Body of pancreas (tissue), 4 donors: ENCODE measurements around the gene TMEM45A. TPM values are rescaled to one million over a fixed set of nuclear protein-coding genes. Genes with fewer than 3 reads are reported as not detected.
"Not testable (repeated sequence)": the region's sequence is repeated elsewhere in the genome, so short reads cannot be mapped to it uniquely, and the experiment has no call there.

Experiments
- ATAC-seq: fragments of 150-250 bp; one replicate; pipeline ENCODE4 v1.9.1; 2016
- DNase-seq, 4 donors: peaks; one replicate each; pipeline ENCODE4 v3.0.0-alpha.2; 2019
- H3K27ac ChIP-seq, 4 donors: fragments of 200-600 bp; sonication (generic); 1 replicate in 3 of 4; 2 replicates in 1 of 4; pipeline versions ENCODE4 v1.5.1 to v1.6.1; 2016 to 2019; ENCODE audit warnings: mild to moderate bottlenecking in 1 of 4, mixed read lengths in 1 of 4, moderate library complexity in 1 of 4
- H3K27me3 ChIP-seq, 2 donors: fragments of 200-600 bp; sonication (generic); one replicate each; pipeline ENCODE4 v1.6.0; 2016; ENCODE audit warnings: mild to moderate bottlenecking in 1 of 2
- H3K36me3 ChIP-seq, 2 donors: fragments of 200-600 bp; sonication (generic); replicated peaks in 1 of 2; 2 replicates each; pipeline ENCODE4 v1.5.1; 2016; ENCODE audit warnings: low read depth in 2 of 2; ENCODE audit not compliant: insufficient read depth in 1 of 2
- H3K4me1 ChIP-seq: fragments of 200-600 bp; sonication (generic); one replicate; pipeline ENCODE4 v1.6.0; 2016
- H3K4me3 ChIP-seq, 2 donors: fragments of 200-600 bp; sonication (generic); 1 replicate in 1 of 2; 2 replicates in 1 of 2; pipeline ENCODE4 v1.5.1; 2016 to 2019
- H3K9me3 ChIP-seq, 3 donors: fragments of 200-600 bp; sonication (generic); 1 replicate in 2 of 3; 2 replicates in 1 of 3; pipeline ENCODE4 v1.5.1; 2016
- POLR2A ChIP-seq, 3 donors: fragments of 450-650 bp; IDR thresholded peaks; one replicate each; pipeline ENCODE4 v1.6.1; 2016; ENCODE audit warnings: antibody characterized with exemption in 3 of 3, mild to moderate bottlenecking in 2 of 3
- WGBS, 2 donors: methylation state at CpG; one replicate each; pipeline ENCODE4 v1.1.5; 2017; 5-methylcytosine and 5-hydroxymethylcytosine counted together
- intact Hi-C: fragments of 100-400 bp; cut with DNase I; formaldehyde crosslinking; loops from one replicate; pipeline ENCODE4 v1.15.1; 2023
- total RNA-seq, 2 donors: library from RNA; depleted of rRNA; stranded (reverse); fragments of >200 nt; gene quantifications; one replicate each; pipeline ENCODE4 v1.1.0, GENCODE V29; 2016
- TF ChIP-seq, protein P1 (sequence below), 7 experiments: fragments of 450-650 bp in 4 of 7; fragments of 200-600 bp in 3 of 7; sonication (generic) in 3 of 7; IDR thresholded peaks; one replicate each; pipeline ENCODE4 v1.5.1; 2016 to 2019; ENCODE audit warnings: antibody characterized with exemption in 7 of 7

Gene TMEM45A
- total RNA-seq, 2 donors from 2014 or later: 13.7 to 24.1 TPM

DNA sequence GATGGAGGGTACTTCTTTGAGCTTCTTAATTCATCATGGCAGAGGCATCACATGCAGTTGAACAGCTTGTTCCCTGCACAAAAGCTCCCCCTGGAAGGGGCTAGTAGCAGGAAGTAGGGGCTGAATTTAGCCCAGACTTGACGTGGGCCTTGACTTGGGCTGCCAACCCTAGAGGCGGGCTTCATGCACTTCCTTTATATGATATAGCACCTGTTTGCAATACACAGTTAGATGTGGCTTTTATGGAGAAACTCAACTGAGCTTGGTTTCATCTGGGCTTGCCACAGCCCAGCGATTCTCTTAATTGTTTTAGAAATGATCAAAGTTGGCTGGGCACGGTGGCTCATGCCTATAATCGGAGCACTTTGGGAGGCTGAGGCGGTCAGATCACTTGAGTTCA lies 83.3 kb downstream of the TMEM45A start:
- H3K27me3 ChIP-seq: no peaks in the 10 kb centered on the region
- no peak for DNase-seq
- H3K27ac ChIP-seq: no peak overlapping the region
- no peaks in the 10 kb centered on the region for H3K9me3 ChIP-seq
- H3K4me1 ChIP-seq: no peaks in the 10 kb centered on the region
- intact Hi-C loops: no loop called here
- WGBS, 2 donors: 94 to 95% methylated on average over 6 of the region's 6 CpGs
- TF ChIP-seq, protein P1, sequence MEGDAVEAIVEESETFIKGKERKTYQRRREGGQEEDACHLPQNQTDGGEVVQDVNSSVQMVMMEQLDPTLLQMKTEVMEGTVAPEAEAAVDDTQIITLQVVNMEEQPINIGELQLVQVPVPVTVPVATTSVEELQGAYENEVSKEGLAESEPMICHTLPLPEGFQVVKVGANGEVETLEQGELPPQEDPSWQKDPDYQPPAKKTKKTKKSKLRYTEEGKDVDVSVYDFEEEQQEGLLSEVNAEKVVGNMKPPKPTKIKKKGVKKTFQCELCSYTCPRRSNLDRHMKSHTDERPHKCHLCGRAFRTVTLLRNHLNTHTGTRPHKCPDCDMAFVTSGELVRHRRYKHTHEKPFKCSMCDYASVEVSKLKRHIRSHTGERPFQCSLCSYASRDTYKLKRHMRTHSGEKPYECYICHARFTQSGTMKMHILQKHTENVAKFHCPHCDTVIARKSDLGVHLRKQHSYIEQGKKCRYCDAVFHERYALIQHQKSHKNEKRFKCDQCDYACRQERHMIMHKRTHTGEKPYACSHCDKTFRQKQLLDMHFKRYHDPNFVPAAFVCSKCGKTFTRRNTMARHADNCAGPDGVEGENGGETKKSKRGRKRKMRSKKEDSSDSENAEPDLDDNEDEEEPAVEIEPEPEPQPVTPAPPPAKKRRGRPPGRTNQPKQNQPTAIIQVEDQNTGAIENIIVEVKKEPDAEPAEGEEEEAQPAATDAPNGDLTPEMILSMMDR (IDR thresholded peaks at IDR 0.05): no peak
- TF ChIP-seq POLR2A (IDR thresholded peaks at IDR 0.05): no peak
- ATAC-seq: no peak
- H3K4me3 ChIP-seq: no peak overlapping the region
- no peaks in the 10 kb centered on the region for H3K36me3 ChIP-seq

DNA sequence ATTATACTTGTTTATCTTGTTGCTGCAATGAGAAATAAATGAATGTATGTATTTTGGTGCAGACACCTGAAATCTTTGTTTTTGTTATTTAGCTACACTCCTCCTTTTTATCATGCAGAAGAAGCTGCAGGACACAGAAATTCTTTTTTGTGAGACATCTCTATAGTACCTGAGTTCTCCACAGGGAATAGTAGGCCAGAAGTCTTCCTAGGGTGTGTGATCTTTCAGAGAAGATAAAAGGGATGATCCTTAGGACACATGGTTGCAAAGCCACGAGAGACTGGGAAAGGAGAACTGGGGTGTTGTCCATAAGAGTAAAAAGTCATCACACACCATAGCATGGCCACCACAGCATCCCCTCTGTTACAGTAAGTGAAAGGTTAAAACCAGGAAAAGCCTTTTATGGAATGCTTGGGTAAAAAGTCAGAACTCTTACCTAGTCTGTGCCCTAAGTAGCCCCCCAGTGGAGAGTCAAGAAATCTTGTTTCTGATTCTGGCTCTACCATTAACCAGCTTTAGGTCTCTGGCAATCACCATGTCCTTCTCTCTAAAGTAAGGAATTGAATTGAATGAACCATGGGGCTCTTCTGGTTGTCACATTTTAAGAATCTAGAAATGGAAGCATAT lies 85.1 kb downstream of the TMEM45A start:
- Histone ChIP-seq H3K27ac (no peak overlapping the region), H3K9me3 (no peaks in the 10 kb centered on the region), H3K36me3 (no peaks in the 10 kb centered on the region), H3K4me3 (no peak overlapping the region), H3K27me3 (no peaks in the 10 kb centered on the region), H3K4me1 (no peaks in the 10 kb centered on the region)
- TF ChIP-seq, protein P1 (IDR thresholded peaks at IDR 0.05): no peak
- no peak for TF ChIP-seq POLR2A (IDR thresholded peaks at IDR 0.05)
- intact Hi-C loops: no loop called here
- DNase-seq: no peak
- ATAC-seq: no peak
- WGBS, 2 donors: 77 to 90% methylated on average over 1 of the region's 1 CpG

DNA sequence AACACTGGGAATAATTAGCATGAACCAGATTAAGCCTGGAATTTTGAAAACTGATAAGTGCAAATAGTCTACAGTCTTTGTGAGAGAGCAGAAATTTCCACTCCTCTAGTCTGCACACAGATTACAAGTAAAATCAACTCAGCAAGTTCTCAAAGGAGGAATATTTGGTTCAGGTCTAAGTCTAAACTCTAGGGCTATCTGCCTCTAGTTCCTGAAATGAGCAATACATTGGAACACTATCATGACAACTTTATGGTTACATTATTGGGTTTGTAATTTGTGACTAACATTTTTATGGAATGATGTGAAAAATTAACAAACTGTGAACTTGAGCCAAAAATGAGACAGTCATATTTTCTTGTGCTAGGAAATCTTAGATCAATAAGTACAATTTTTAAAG lies 86.2 kb downstream of the TMEM45A start:
- Histone ChIP-seq H3K4me1 (no peaks in the 10 kb centered on the region), H3K9me3 (no peaks in the 10 kb centered on the region), H3K27ac (no peak overlapping the region), H3K36me3 (no peaks in the 10 kb centered on the region), H3K4me3 (no peak overlapping the region), H3K27me3 (no peaks in the 10 kb centered on the region)
- TF ChIP-seq, protein P1 (IDR thresholded peaks at IDR 0.05): no peak
- DNase-seq: no peak
- intact Hi-C loops: no loop called here
- ATAC-seq: no peak

DNA sequence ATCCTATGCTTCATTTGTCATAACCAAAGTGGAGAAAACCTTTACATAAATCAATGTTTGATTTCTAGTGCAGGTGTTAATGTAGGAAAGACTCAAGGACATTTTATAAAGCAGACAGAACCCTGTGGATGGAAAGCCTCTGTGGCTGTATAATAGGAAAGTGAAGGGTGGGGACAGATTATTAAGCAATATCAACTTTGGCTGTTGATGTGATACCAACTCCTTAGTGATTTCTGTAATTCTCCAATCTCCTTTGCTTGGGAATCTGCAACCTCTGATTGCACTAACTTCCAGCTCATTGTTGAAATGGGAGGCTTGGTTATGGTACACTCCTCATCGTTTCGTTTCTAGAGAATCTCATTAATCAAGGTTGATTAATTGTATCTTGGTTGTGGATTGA lies 87.7 kb downstream of the TMEM45A start:
- no peak for TF ChIP-seq POLR2A (IDR thresholded peaks at IDR 0.05)
- TF ChIP-seq, protein P1 (IDR thresholded peaks at IDR 0.05): no peak
- no peak for ATAC-seq
- intact Hi-C loops: no loop called here

DNA sequence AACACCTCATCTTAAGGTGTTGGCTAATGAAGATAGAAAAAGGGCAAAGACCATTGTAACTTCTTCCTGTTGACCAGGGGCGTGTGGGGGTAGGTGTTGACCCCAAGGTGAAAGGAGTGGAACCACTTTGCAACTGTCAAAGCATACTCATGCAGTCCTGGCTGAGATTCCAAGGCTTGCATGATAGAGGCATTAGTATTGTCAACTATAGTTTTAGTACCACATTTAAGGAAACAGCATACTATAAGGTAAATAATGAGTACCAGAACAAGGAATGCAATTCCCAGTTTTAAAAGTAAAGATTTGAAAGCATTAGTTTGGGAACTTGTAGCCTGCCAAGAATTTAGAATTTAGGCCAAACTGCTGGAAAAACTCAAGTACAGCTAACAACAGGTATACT lies 89.2 kb downstream of the TMEM45A start:
- Histone ChIP-seq H3K36me3 (no peaks in the 10 kb centered on the region), H3K27ac (no peak overlapping the region), H3K4me3 (no peak overlapping the region), H3K27me3 (no peaks in the 10 kb centered on the region), H3K4me1 (no peaks in the 10 kb centered on the region), H3K9me3 (no peaks in the 10 kb centered on the region)
- DNase-seq (no peak), ATAC-seq (no peak)
- 80 to 88% methylated on average over 1 of the region's 1 CpG for WGBS, 2 donors
- intact Hi-C loops: no loop called here
- no peak for TF ChIP-seq POLR2A (IDR thresholded peaks at IDR 0.05)
- TF ChIP-seq, protein P1 (IDR thresholded peaks at IDR 0.05): no peak

More for the DNA sequence above, 87.7 kb downstream of the TMEM45A start:
- 17 to 28% methylated on average over 2 of the region's 2 CpGs for WGBS, 2 donors
- Histone ChIP-seq H3K4me3 (no peak overlapping the region), H3K27me3 (no peaks in the 10 kb centered on the region), H3K9me3 (no peaks in the 10 kb centered on the region), H3K36me3 (no peaks in the 10 kb centered on the region), H3K27ac (no peak overlapping the region), H3K4me1 (no peaks in the 10 kb centered on the region)
- no peak for DNase-seq

DNA sequence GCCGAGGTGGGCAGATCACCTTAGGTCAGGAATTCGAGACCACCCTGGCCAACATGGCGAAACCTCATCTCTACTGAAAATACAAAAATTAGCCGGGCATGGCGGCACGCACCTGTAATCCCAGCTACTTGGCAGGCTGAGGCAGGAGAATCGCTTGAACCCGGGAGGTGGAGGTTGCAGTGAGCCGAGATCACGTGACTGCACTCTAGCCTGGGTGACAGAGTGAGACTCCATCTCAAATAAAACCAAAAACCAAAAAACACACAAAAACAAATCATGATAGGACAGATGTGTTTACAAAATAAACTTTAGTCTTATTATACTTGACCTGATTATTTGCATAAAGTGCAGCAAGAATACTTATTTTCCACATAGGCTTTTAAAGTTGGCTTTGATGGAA lies 89.7 kb downstream of the TMEM45A start:
- H3K4me1 ChIP-seq, H3K27me3 ChIP-seq, intact Hi-C loops, H3K9me3 ChIP-seq, H3K4me3 ChIP-seq, H3K36me3 ChIP-seq, DNase-seq, H3K27ac ChIP-seq, ATAC-seq: not testable (repeated sequence)
- 90 to 94% methylated on average over 10 of the region's 10 CpGs for WGBS, 2 donors
